Measurements from ENCODE around the gene PVALEF.

PVALEF gene

GRCh38 chr17:81196505-81197408, 31.4 kb downstream of the PVALEF start:
- no peak for DNase-seq (ENCODE audit: low read depth, low spot score)

GRCh38 chr17:81197409-81197795, 32.1 kb downstream of the PVALEF start:
- no peak for DNase-seq (ENCODE audit: low read depth, low spot score)

GRCh38 chr17:81197831-81198490, 32.7 kb downstream of the PVALEF start:
- no peak for DNase-seq (ENCODE audit: low read depth, low spot score)

GRCh38 chr17:81198826-81199481, 33.6 kb downstream of the PVALEF start:
- DNase-seq (ENCODE audit: low read depth, low spot score) = no peak

- DNase-seq (ENCODE audit: low read depth, low spot score) = no peak
Observed at GRCh38 chr17:81199482-81199830, 34.1 kb downstream of the PVALEF start.

- DNase-seq (ENCODE audit: low read depth, low spot score) = no peak
Observed at GRCh38 chr17:81200201-81200600, 34.9 kb downstream of the PVALEF start.

- no peak for DNase-seq (ENCODE audit: low read depth, low spot score)
Observed at GRCh38 chr17:81200695-81201580, 35.6 kb downstream of the PVALEF start.

GRCh38 chr17:81202318-81202717, 37.0 kb downstream of the PVALEF start:
- DNase-seq (ENCODE audit: low read depth, low spot score) = no peak

GRCh38 chr17:81203136-81203535, 37.8 kb downstream of the PVALEF start:
- DNase-seq (ENCODE audit: low read depth, low spot score) = no peak

- no peak for DNase-seq (ENCODE audit: low read depth, low spot score)
Observed at GRCh38 chr17:81204578-81204977, 39.3 kb downstream of the PVALEF start.

GRCh38 chr17:81206166-81206565, 40.9 kb downstream of the PVALEF start:
- no peak for DNase-seq (ENCODE audit: low read depth, low spot score)

- no peak for DNase-seq (ENCODE audit: low read depth, low spot score)
Observed at GRCh38 chr17:81206657-81207056, 41.4 kb downstream of the PVALEF start.

- no peak for DNase-seq (ENCODE audit: low read depth, low spot score)
Observed at GRCh38 chr17:81207610-81208581, 42.6 kb downstream of the PVALEF start.

- no peak for DNase-seq (ENCODE audit: low read depth, low spot score)
Observed at GRCh38 chr17:81208651-81209050, 43.3 kb downstream of the PVALEF start.

- DNase-seq (ENCODE audit: low read depth, low spot score) = no peak
Observed at GRCh38 chr17:81209141-81209540, 43.8 kb downstream of the PVALEF start.

GRCh38 chr17:81210466-81210865, 45.2 kb downstream of the PVALEF start:
- no peak for DNase-seq (ENCODE audit: low read depth, low spot score)

GRCh38 chr17:81210868-81211267, 45.6 kb downstream of the PVALEF start:
- DNase-seq (ENCODE audit: low read depth, low spot score) = no peak

- no peak for DNase-seq (ENCODE audit: low read depth, low spot score)
Observed at GRCh38 chr17:81212365-81212764, 47.1 kb downstream of the PVALEF start.

- DNase-seq (ENCODE audit: low read depth, low spot score) = no peak
Observed at GRCh38 chr17:81213978-81214377, 48.7 kb downstream of the PVALEF start.

- no peak for DNase-seq (ENCODE audit: low read depth, low spot score)
Observed at GRCh38 chr17:81217491-81217890, 52.2 kb downstream of the PVALEF start.

All from activated naive CD8-positive, alpha-beta T cell treated with anti-CD3 and anti-CD28 coated beads, Interleukin-2, amount 50 U/mL, for 16 hours (primary cell).